ENCODE measurements around the gene ZGPAT. TPM values are rescaled to one million over a fixed set of nuclear protein-coding genes. Genes with fewer than 3 reads are reported as not detected.

ZGPAT gene
- total and polyA plus RNA-seq, 10 of the 15 experiments (the other 5 are each of a cell fraction or from before 2014, with no cell fraction given) = 0.58 to 52.9 (median 18.0) TPM

DNA sequence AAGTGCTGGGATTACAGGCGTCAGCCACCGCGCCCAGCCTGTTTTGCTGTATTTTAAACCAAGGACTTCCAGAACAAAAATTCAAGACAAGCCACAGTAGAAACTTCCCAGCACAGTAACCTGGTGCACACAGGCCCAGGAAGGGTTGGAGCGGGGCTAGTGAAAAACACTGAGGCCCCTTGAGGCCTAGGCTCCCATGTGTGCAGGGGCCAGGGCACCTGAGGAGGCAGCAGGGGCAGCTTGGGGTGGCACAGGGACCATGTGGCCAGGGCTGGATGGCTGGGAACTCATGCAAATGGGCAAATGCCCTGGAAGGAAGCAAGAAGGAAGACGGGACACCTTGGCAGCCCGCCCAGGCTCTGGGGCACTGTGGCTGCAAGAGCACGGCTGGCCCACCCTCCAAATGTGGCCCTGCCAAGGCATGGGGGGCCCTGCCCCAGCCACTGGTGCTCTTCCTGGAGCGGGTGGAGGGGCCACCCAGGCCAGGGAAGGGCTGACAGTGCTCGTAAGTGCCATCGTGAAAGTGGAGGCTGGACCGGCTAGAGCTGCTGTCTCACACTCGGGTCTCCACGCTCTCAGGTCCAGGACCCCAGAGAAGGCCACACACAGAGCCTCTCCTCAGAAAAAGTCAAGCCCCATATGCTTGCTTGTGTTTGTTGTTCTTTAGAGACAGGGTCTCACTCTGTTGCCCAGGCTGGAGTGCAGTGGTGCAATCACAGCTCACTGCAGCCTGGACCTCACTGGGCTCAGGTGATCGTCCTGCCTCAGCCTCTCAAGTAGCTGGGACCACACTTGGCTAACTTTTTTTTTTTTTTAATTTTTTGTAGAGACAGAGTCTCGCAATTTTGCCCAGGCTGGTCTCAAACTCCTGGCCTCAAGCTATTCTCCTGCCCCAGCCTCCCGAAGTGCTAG lies 42.0 kb downstream of the ZGPAT start:
- RAD21 ChIA-PET (ENCODE audit: unreplicated experiment) = no interaction called here
- intact Hi-C loops (cut with micrococcal nuclease; ENCODE audit: unreplicated experiment) = no loop called here

More for the DNA sequence above, 42.0 kb downstream of the ZGPAT start:
- H3K36me3 ChIP-seq (ENCODE audit: control insufficient read depth in 2 of 2, insufficient read depth in 2 of 2, low read length in 1 of 2) = no peaks in the 10 kb centered on the region
- no peak overlapping the region for H3K4me3 ChIP-seq
- ATAC-seq (no peak), DNase-seq (ENCODE audit: low read depth, low spot score) (no peak), FAIRE-seq (no peak)
- no peaks in the 10 kb centered on the region for H3K4me1 ChIP-seq (ENCODE audit: control insufficient read depth, insufficient read depth, low read length)
- H3K27ac ChIP-seq (ENCODE audit: control insufficient read depth, insufficient read depth) = no peak overlapping the region
- ChIA-PET SMC1A (ENCODE audit: uncharacterized antibody, unreplicated experiment) (no interaction called here), POLR2A (interaction anchor here (0.8 kb wide), 1 partner anchor 13 kb away, joined by 3 read pairs; the partner anchor contains the start of gene LIME1), CTCF (interaction anchor here (0.6 to 1.3 kb wide), 2 partner anchors 114 to 180 kb away, joined by 3 to 5 read pairs; no protein-coding TSS in a partner anchor)
- no peaks in the 10 kb centered on the region for H3K9me3 ChIP-seq (replicated peaks; ENCODE audit: control insufficient read depth, insufficient read depth, low read length)
- H3K9ac ChIP-seq (ENCODE audit: control insufficient read depth, insufficient read depth, low read length) = no peak overlapping the region
- H3K4me2 ChIP-seq (ENCODE audit: control insufficient read depth, insufficient read depth) = no peak overlapping the region
- H4K20me1 ChIP-seq (ENCODE audit: control insufficient read depth, insufficient read depth) = no peaks in the 10 kb centered on the region
- no peaks in the 10 kb centered on the region for H3K79me2 ChIP-seq (ENCODE audit: control insufficient read depth, insufficient read depth, low read length)
- H3K27me3 ChIP-seq (replicated peaks in 1 of 2; ENCODE audit: control insufficient read depth in 2 of 2, insufficient read depth in 2 of 2, low read length in 1 of 2) = no peaks in the 10 kb centered on the region
- TF ChIP-seq ZNF384 (IDR thresholded peaks at IDR 0.05; ENCODE audit: borderline replicate concordance, low read depth, low read length) (no peak), NR2C1 (IDR thresholded peaks at IDR 0.05) (no peak), STAT3 (IDR thresholded peaks at IDR 0.05; ENCODE audit: low read depth, low read length) (no peak), NFYB (IDR thresholded peaks at IDR 0.05; ENCODE audit: insufficient read depth, low read depth, low read length) (no peak), ZBED1 (IDR thresholded peaks at IDR 0.05; ENCODE audit: borderline replicate concordance) (no peak), POLR2A (IDR thresholded peaks at IDR 0.05; ENCODE audit: low read depth, low read length) (no peak), JUNB (IDR thresholded peaks at IDR 0.05) (no peak), E2F4 (IDR thresholded peaks at IDR 0.05; ENCODE audit: low read depth, low read length) (no peak), ETV6 (conservative IDR thresholded peaks at IDR 0.05 in 1 of 2, IDR thresholded peaks at IDR 0.05 in 1 of 2; ENCODE audit: borderline replicate concordance in 1 of 2, low read depth in 1 of 2) (no peak), BCL11A (IDR thresholded peaks at IDR 0.05; ENCODE audit: low read depth, low read length) (no peak), FOXM1 (IDR thresholded peaks at IDR 0.05; ENCODE audit: low read depth, low read length) (no peak), RUNX3 (IDR thresholded peaks at IDR 0.05; ENCODE audit: low read length) (no peak), BCLAF1 (IDR thresholded peaks at IDR 0.05) (no peak), RELB (IDR thresholded peaks at IDR 0.05; ENCODE audit: low read depth) (no peak)
- WGBS (ENCODE audit: insufficient coverage, insufficient replicate concordance, low lambda C conversion rate, missing lambda C conversion rate) = 65% methylated on average over 16 of the region's 16 CpGs
- BruUV-seq (replicated peaks) = no TSS peak
- in situ Hi-C loops (cut with MboI) = no loop called here
- H2AFZ ChIP-seq (ENCODE audit: control insufficient read depth, low read depth, low read length) = no peak overlapping the region

All from GM12878 (cell line).